OCI-LY7 (cell line): ENCODE data around the gene SOX18. TPM values are rescaled to one million over a fixed set of nuclear protein-coding genes. Genes with fewer than 3 reads are reported as not detected.
A peak's percentile ranks its signal among the peaks of the same experiment; 100 is the strongest.

Experiments
- BruUV-seq: library from RNA; stranded (reverse); fragments of 400-500 nt; replicated peaks from 2 replicates; lab custom pipeline; 2021; lab: Mats Ljungman, UMichigan
- CTCF ChIA-PET: fragments of 300-600 bp; sonication (Branson Sonifier 250); formaldehyde crosslinking; loops from one replicate; lab custom pipeline; 2022; ENCODE audit warnings: antibody characterized with exemption; ENCODE audit not compliant: unreplicated experiment; lab: Charles Lee
- POLR2A ChIA-PET: fragments of 300-600 bp; sonication (Branson Sonifier 250); formaldehyde crosslinking; loops from one replicate; lab custom pipeline; 2022; ENCODE audit warnings: antibody characterized with exemption; lab: Charles Lee
- DNase-seq: peaks from one replicate; pipeline ENCODE4 v3.0.0-alpha.2; 2015; ENCODE audit warnings: low spot score
- H2AFZ ChIP-seq: fragments of 200-600 bp; sonication (generic), shearing (Covaris generic); 2 replicates; pipeline ENCODE4 v1.6.1; 2014; ENCODE audit warnings: mild to moderate bottlenecking, antibody characterized with exemption, low read length, moderate library complexity
- H3K27ac ChIP-seq: fragments of 200-600 bp; sonication (generic); 2 replicates; pipeline ENCODE4 v1.5.1; 2014; ENCODE audit warnings: mixed run types, low read depth, mild to moderate bottlenecking, moderate library complexity, low read length, inconsistent platforms; ENCODE audit not compliant: poor library complexity, severe bottlenecking
- H3K36me3 ChIP-seq: fragments of 200-600 bp; sonication (generic); 2 replicates; pipeline ENCODE4 v1.6.1; 2014; ENCODE audit warnings: mild to moderate bottlenecking, antibody characterized with exemption, low read length, moderate library complexity, mixed read lengths; ENCODE audit not compliant: insufficient read depth
- H3K4me1 ChIP-seq: fragments of 200-600 bp; sonication (generic); 2 replicates; pipeline ENCODE4 v1.5.1; 2014; ENCODE audit warnings: mild to moderate bottlenecking, low read length; ENCODE audit not compliant: insufficient read depth, poor library complexity, severe bottlenecking
- H3K4me2 ChIP-seq: fragments of 200-600 bp; sonication (generic); 2 replicates; pipeline ENCODE4 v1.6.1; 2014; ENCODE audit warnings: mild to moderate bottlenecking, low read length
- H3K4me3 ChIP-seq: fragments of 200-600 bp; sonication (generic); 2 replicates; pipeline ENCODE4 v1.5.1; 2014; ENCODE audit warnings: mild to moderate bottlenecking, low read depth, low read length; ENCODE audit not compliant: poor library complexity, severe bottlenecking
- H3K79me2 ChIP-seq: fragments of 200-600 bp; sonication (generic); 2 replicates; pipeline ENCODE4 v1.6.1; 2016; ENCODE audit warnings: low read depth, mild to moderate bottlenecking, low read length, moderate library complexity, mixed read lengths; ENCODE audit not compliant: insufficient read depth
- H3K9me2 ChIP-seq: fragments of 200-600 bp; sonication (generic); 2 replicates; pipeline ENCODE4 v1.6.1; 2016; ENCODE audit warnings: mild to moderate bottlenecking, low read length, mixed read lengths; ENCODE audit not compliant: insufficient read depth
- H3K9me3 ChIP-seq: fragments of 200-600 bp; sonication (generic); 2 replicates; pipeline ENCODE4 v1.6.1; 2014; ENCODE audit warnings: mild to moderate bottlenecking, mixed run types, low read length, mixed read lengths
- H4K20me1 ChIP-seq: fragments of 200-600 bp; sonication (generic); 2 replicates; pipeline ENCODE4 v1.6.1; 2014; ENCODE audit warnings: mild to moderate bottlenecking, antibody characterized with exemption, low read length, moderate library complexity, mixed read lengths; ENCODE audit not compliant: insufficient read depth
- EZH2phosphoT487 ChIP-seq: fragments of 200-600 bp; sonication (generic); IDR thresholded peaks from 2 replicates; pipeline ENCODE4 v1.6.1; 2018; ENCODE audit warnings: low read depth, borderline replicate concordance, mild to moderate bottlenecking, mixed run types, antibody characterized with exemption, low read length, moderate library complexity, mixed read lengths
- intact Hi-C: fragments of 100-400 bp; cut with micrococcal nuclease; formaldehyde crosslinking; loops from one replicate; pipeline ENCODE4 v1.10.0; 2022; ENCODE audit not compliant: unreplicated experiment
- total RNA-seq, 2 experiments: library from RNA; depleted of rRNA in 1 of 2; stranded (reverse); fragments of >200 nt in 1 of 2; shearing (Covaris generic) in 1 of 2; gene quantifications; 2 replicates each; pipeline ENCODE4 v1.2.3, GENCODE V29; 2014 to 2022
- TF ChIP-seq, protein P1 (sequence below): fragments of 200-600 bp; sonication (generic); conservative IDR thresholded peaks from 2 replicates; pipeline ENCODE4 v1.5.1; 2014; ENCODE audit warnings: mild to moderate bottlenecking, antibody characterized with exemption, low read length, moderate library complexity, mixed read lengths

Gene SOX18
- total RNA-seq, 2 experiments from 2014 or later: not detected

DNA sequence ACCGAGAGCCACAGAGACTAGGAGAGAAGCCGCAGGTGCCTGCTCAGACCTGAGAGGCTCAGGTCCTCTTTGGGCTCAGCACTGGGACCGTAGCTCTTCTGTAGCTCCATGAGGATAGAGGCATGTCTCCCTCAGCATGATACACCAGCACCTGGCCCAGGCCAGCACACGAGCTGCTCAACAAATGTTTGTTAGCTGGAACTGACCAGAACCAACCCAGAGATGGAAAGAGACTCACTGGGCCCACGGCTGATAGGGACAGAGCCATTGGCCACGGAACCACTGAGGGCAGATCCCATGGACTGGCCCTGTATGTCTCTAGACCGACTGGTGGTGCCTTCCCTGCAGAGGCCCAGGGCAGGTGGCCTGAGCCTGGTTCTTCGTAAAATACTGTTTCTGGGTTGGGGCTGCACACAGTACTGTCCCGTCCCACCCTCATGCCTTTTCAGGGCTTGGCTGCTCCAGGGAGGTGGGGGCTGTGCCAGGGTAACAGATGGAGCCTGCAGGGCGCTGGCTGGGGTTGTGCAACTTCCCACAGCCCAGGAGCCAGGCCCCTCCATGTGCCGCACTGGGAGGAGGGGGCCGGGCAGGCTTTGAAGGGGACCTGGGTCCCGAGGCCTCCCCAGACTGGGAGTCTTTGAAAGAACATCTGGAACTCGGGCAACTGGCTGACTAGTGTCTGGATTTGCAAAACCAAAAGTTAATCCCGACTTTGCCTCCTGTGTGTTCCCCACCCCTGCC, 8.2 kb downstream of the SOX18 start:
- intact Hi-C loops: no loop called here
- no peak overlapping the region for H2AFZ ChIP-seq

DNA sequence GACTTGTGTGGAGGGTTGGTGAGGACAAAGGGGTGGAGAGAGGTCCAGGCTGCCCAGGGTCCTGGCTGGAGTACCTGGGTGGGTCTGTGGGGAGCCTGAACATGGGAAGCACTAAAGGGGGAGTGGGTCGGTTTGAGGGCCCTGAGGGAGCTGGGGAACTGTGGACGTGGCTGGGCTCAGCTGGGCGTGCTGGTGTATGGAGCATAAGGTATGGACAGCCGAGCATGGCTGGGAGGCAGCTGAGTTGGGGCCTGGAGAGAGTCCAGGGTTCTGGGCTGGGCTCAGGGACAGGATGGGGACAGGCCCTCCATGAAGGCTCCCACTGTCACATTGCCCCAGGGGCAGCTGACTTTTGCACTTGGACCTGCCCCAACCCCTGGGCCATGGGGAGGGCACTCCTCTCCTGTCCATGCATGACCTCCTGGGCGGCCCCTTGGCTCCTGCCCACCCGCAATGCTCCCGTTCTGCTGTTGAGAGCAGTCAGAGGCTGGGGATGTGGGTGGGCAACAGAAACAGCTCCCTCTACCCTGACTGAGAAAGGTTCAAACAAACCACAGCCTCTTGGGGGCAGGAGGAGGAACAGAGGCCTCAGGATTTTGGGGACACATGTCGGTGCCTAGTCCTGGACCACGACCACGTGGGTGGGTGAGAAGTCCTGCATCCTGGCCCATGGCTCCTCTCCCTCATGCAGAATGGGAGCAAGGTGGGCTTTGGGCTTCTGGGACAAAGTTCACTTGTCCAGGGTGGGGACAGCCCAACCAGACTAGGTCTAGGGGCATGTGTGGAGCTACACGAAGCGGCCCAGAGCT, 9.0 kb downstream of the SOX18 start:
- no peak overlapping the region for H3K27ac ChIP-seq
- no peaks in the 10 kb centered on the region for H3K9me3 ChIP-seq
- H3K4me2 ChIP-seq: no peak overlapping the region
- intact Hi-C loops: no loop called here
- H3K4me3 ChIP-seq: no peak overlapping the region
- no peaks in the 10 kb centered on the region for H3K9me2 ChIP-seq
- ChIA-PET POLR2A (interaction anchor here (1.1 kb wide), 1 partner anchor 60 kb away, joined by 3 read pairs; no protein-coding TSS in a partner anchor), CTCF (no interaction called here)
- H4K20me1 ChIP-seq: no peaks in the 10 kb centered on the region
- peaks cover 45% of the 10 kb centered on the region for H3K4me1 ChIP-seq
- TF ChIP-seq EZH2phosphoT487: no peak
- TF ChIP-seq, protein P1, sequence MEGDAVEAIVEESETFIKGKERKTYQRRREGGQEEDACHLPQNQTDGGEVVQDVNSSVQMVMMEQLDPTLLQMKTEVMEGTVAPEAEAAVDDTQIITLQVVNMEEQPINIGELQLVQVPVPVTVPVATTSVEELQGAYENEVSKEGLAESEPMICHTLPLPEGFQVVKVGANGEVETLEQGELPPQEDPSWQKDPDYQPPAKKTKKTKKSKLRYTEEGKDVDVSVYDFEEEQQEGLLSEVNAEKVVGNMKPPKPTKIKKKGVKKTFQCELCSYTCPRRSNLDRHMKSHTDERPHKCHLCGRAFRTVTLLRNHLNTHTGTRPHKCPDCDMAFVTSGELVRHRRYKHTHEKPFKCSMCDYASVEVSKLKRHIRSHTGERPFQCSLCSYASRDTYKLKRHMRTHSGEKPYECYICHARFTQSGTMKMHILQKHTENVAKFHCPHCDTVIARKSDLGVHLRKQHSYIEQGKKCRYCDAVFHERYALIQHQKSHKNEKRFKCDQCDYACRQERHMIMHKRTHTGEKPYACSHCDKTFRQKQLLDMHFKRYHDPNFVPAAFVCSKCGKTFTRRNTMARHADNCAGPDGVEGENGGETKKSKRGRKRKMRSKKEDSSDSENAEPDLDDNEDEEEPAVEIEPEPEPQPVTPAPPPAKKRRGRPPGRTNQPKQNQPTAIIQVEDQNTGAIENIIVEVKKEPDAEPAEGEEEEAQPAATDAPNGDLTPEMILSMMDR: no peak
- BruUV-seq: no TSS peak
- DNase-seq: no peak
- H3K36me3 ChIP-seq: no peaks in the 10 kb centered on the region
- H3K79me2 ChIP-seq: no peaks in the 10 kb centered on the region
- H2AFZ ChIP-seq: no peak overlapping the region

More for the DNA sequence above, 8.2 kb downstream of the SOX18 start:
- Histone ChIP-seq H3K9me2 (no peaks in the 10 kb centered on the region), H4K20me1 (no peaks in the 10 kb centered on the region), H3K36me3 (no peaks in the 10 kb centered on the region), H3K4me1 (peaks cover 45% of the 10 kb centered on the region), H3K79me2 (no peaks in the 10 kb centered on the region), H3K4me2 (peak overlapping the region; percentile 72; the same call in 1 of the 2 replicates), H3K27ac (no peak overlapping the region), H3K4me3 (no peak overlapping the region), H3K9me3 (no peaks in the 10 kb centered on the region)
- DNase-seq: no peak
- ChIA-PET POLR2A (no interaction called here), CTCF (no interaction called here)
- BruUV-seq: no TSS peak
- TF ChIP-seq, protein P1: no peak
- TF ChIP-seq EZH2phosphoT487: no peak
